GM06990 (cell line): Measurements from ENCODE around the gene GRM4.

Source experiments
- DNase-seq: peaks from one replicate; pipeline ENCODE4 v3.0.0-alpha.2; 2011; ENCODE audit not compliant: insufficient read length; ENCODE audit errors: extremely low read depth
- H3K27me3 ChIP-seq: replicated peaks from 2 replicates; pipeline ENCODE4 v1.6.0; 2011; ENCODE audit warnings: low read length; ENCODE audit not compliant: control insufficient read depth, insufficient read depth
- H3K36me3 ChIP-seq: 2 replicates; pipeline ENCODE4 v1.5.1; 2011; ENCODE audit warnings: low read length; ENCODE audit not compliant: control insufficient read depth, insufficient read depth
- H3K4me3 ChIP-seq: replicated peaks from 2 replicates; pipeline ENCODE4 v1.5.1; 2011; ENCODE audit warnings: low read depth, mild to moderate bottlenecking, control low read depth, low read length
- CTCF ChIP-seq: IDR thresholded peaks from 2 replicates; pipeline ENCODE4 v1.5.1; 2011; ENCODE audit warnings: low read length, control low read depth, mild to moderate bottlenecking, inconsistent platforms; ENCODE audit not compliant: insufficient read depth, poor library complexity, severe bottlenecking

GRM4 gene

GRCh38 chr6:34100788-34101187 is 45.1 kb downstream of the GRM4 start:
- H3K4me3 ChIP-seq, result no peak overlapping the region
- TF ChIP-seq CTCF, result no peak
- DNase-seq, result no peak
- H3K27me3 ChIP-seq, result peaks cover 3% of the 10 kb centered on the region; the same call in 1 of the 2 replicates
- H3K36me3 ChIP-seq, result no peaks in the 10 kb centered on the region

- no peak for TF ChIP-seq CTCF
- Histone ChIP-seq H3K27me3 (peaks cover 3% of the 10 kb centered on the region; the same call in 1 of the 2 replicates), H3K36me3 (no peaks in the 10 kb centered on the region), H3K4me3 (no peak overlapping the region)
- DNase-seq, result no peak
Observed at GRCh38 chr6:34099878-34100277, 46.0 kb downstream of the GRM4 start.

- Histone ChIP-seq H3K4me3 (no peak overlapping the region), H3K27me3 (peaks cover 3% of the 10 kb centered on the region), H3K36me3 (no peaks in the 10 kb centered on the region)
- no peak for TF ChIP-seq CTCF
- DNase-seq, result no peak
Observed at GRCh38 chr6:34098045-34098936, 47.6 kb downstream of the GRM4 start.

- no peaks in the 10 kb centered on the region for H3K36me3 ChIP-seq
- H3K4me3 ChIP-seq, result no peak overlapping the region
- no peak for TF ChIP-seq CTCF
- no peak for DNase-seq
- peaks cover 3% of the 10 kb centered on the region for H3K27me3 ChIP-seq
Observed at GRCh38 chr6:34096814-34097213, 49.1 kb downstream of the GRM4 start.

GRCh38 chr6:34096193-34096592 is 49.7 kb downstream of the GRM4 start:
- Histone ChIP-seq H3K36me3 (no peaks in the 10 kb centered on the region), H3K4me3 (no peak overlapping the region), H3K27me3 (peaks cover 3% of the 10 kb centered on the region)
- no peak for TF ChIP-seq CTCF
- DNase-seq, result no peak
